ENCODE results near the gene RAET1E. TPM values are rescaled to one million over a fixed set of nuclear protein-coding genes. Genes with fewer than 3 reads are reported as not detected.
A peak's percentile ranks its signal among the peaks of the same experiment; 100 is the strongest.
"Not testable (repeated sequence)": the region's sequence is repeated elsewhere in the genome, so short reads cannot be mapped to it uniquely, and the experiment has no call there.

The RAET1E gene
- total RNA-seq, 1 donor from 2014 or later: 1.0 TPM

GRCh38 chr6:149939356-149939648 is 41.4 kb upstream of the RAET1E start:
- Histone ChIP-seq H3K27ac (ENCODE audit: low read depth, low read length) (no peak overlapping the region), H3K9ac (ENCODE audit: low read depth in 1 of 3, low read length in 3 of 3) (no peak overlapping the region), H3K36me3 (ENCODE audit: control insufficient read depth in 3 of 3, insufficient read depth in 3 of 3, low read length in 3 of 3) (no peaks in the 10 kb centered on the region), H3K27me3 (ENCODE audit: control insufficient read depth in 3 of 3, insufficient read depth in 3 of 3, low read length in 3 of 3) (peaks cover 60 to 78% (median 62%) of the 10 kb centered on the region in 3 donors), H3K4me1 (ENCODE audit: control insufficient read depth in 3 of 3, insufficient read depth in 3 of 3, low read length in 3 of 3) (peaks cover 11 to 22% (median 15%) of the 10 kb centered on the region in 3 donors), H3K4me3 (ENCODE audit: low read length in 3 of 3) (no peak overlapping the region), H3K9me3 (ENCODE audit: control insufficient read depth in 3 of 3, low read length in 3 of 3) (no peaks in the 10 kb centered on the region)

GRCh38 chr6:149938571-149939355 is 40.9 kb upstream of the RAET1E start:
- H3K27ac ChIP-seq (ENCODE audit: low read depth, low read length): no peak overlapping the region
- no peaks in the 10 kb centered on the region for H3K9me3 ChIP-seq (ENCODE audit: control insufficient read depth in 3 of 3, low read length in 3 of 3)
- H3K36me3 ChIP-seq (ENCODE audit: control insufficient read depth in 3 of 3, insufficient read depth in 3 of 3, low read length in 3 of 3): no peaks in the 10 kb centered on the region
- H3K27me3 ChIP-seq (ENCODE audit: control insufficient read depth in 3 of 3, insufficient read depth in 3 of 3, low read length in 3 of 3): peaks cover 61 to 80% (median 66%) of the 10 kb centered on the region in 3 donors
- peak overlapping the region in 2 of 3 donors; percentile 62 to 64 for H3K9ac ChIP-seq (ENCODE audit: low read depth in 1 of 3, low read length in 3 of 3)
- H3K4me1 ChIP-seq (ENCODE audit: control insufficient read depth in 3 of 3, insufficient read depth in 3 of 3, low read length in 3 of 3): peaks cover 11 to 22% (median 15%) of the 10 kb centered on the region in 3 donors
- peak overlapping the region; percentile 46 to 75 (median 69) for H3K4me3 ChIP-seq (ENCODE audit: low read length in 3 of 3)

GRCh38 chr6:149938013-149938570 is 40.2 kb upstream of the RAET1E start:
- H3K9me3 ChIP-seq (ENCODE audit: control insufficient read depth in 3 of 3, low read length in 3 of 3); H3K27ac ChIP-seq (ENCODE audit: low read depth, low read length); H3K36me3 ChIP-seq (ENCODE audit: control insufficient read depth in 3 of 3, insufficient read depth in 3 of 3, low read length in 3 of 3): not testable (repeated sequence)
- H3K4me1 ChIP-seq (ENCODE audit: control insufficient read depth in 3 of 3, insufficient read depth in 3 of 3, low read length in 3 of 3): peaks cover 11 to 22% (median 15%) of the 10 kb centered on the region in 3 donors
- peak overlapping the region; percentile 46 to 75 (median 69) for H3K4me3 ChIP-seq (ENCODE audit: low read length in 3 of 3)
- H3K27me3 ChIP-seq (ENCODE audit: control insufficient read depth in 3 of 3, insufficient read depth in 3 of 3, low read length in 3 of 3): peaks cover 62 to 87% (median 73%) of the 10 kb centered on the region in 3 donors
- H3K9ac ChIP-seq (ENCODE audit: low read depth in 1 of 3, low read length in 3 of 3): peak overlapping the region in 1 of 3 donors; percentile 62

GRCh38 chr6:149936743-149937142 is 38.8 kb upstream of the RAET1E start:
- Histone ChIP-seq H3K9ac (ENCODE audit: low read depth in 1 of 3, low read length in 3 of 3) (no peak overlapping the region), H3K27ac (ENCODE audit: low read depth, low read length) (no peak overlapping the region), H3K27me3 (ENCODE audit: control insufficient read depth in 3 of 3, insufficient read depth in 3 of 3, low read length in 3 of 3) (peaks cover 64 to 80% (median 72%) of the 10 kb centered on the region in 3 donors), H3K36me3 (ENCODE audit: control insufficient read depth in 3 of 3, insufficient read depth in 3 of 3, low read length in 3 of 3) (no peaks in the 10 kb centered on the region), H3K4me3 (ENCODE audit: low read length in 3 of 3) (no peak overlapping the region), H3K4me1 (ENCODE audit: control insufficient read depth in 3 of 3, insufficient read depth in 3 of 3, low read length in 3 of 3) (peaks cover 11 to 14% (median 12%) of the 10 kb centered on the region in 3 donors), H3K9me3 (ENCODE audit: control insufficient read depth in 3 of 3, low read length in 3 of 3) (no peaks in the 10 kb centered on the region)

- H3K9ac ChIP-seq (ENCODE audit: low read depth in 1 of 3, low read length in 3 of 3): no peak overlapping the region
- H3K4me1 ChIP-seq (ENCODE audit: control insufficient read depth in 3 of 3, insufficient read depth in 3 of 3, low read length in 3 of 3): peaks cover 11 to 14% (median 13%) of the 10 kb centered on the region in 3 donors
- peaks cover 62 to 75% (median 69%) of the 10 kb centered on the region in 3 donors for H3K27me3 ChIP-seq (ENCODE audit: control insufficient read depth in 3 of 3, insufficient read depth in 3 of 3, low read length in 3 of 3)
- H3K36me3 ChIP-seq (ENCODE audit: control insufficient read depth in 3 of 3, insufficient read depth in 3 of 3, low read length in 3 of 3): no peaks in the 10 kb centered on the region
- no peak overlapping the region for H3K27ac ChIP-seq (ENCODE audit: low read depth, low read length)
- H3K4me3 ChIP-seq (ENCODE audit: low read length in 3 of 3): no peak overlapping the region
- no peaks in the 10 kb centered on the region for H3K9me3 ChIP-seq (ENCODE audit: control insufficient read depth in 3 of 3, low read length in 3 of 3)
These were observed 37.8 kb upstream of the RAET1E start for GRCh38 chr6:149935668-149936067.

GRCh38 chr6:149935246-149935645 is 37.3 kb upstream of the RAET1E start:
- no peak overlapping the region for H3K9ac ChIP-seq (ENCODE audit: low read depth in 1 of 3, low read length in 3 of 3)
- H3K36me3 ChIP-seq (ENCODE audit: control insufficient read depth in 3 of 3, insufficient read depth in 3 of 3, low read length in 3 of 3): no peaks in the 10 kb centered on the region
- peaks cover 11 to 14% (median 13%) of the 10 kb centered on the region in 3 donors for H3K4me1 ChIP-seq (ENCODE audit: control insufficient read depth in 3 of 3, insufficient read depth in 3 of 3, low read length in 3 of 3)
- no peak overlapping the region for H3K27ac ChIP-seq (ENCODE audit: low read depth, low read length)
- H3K4me3 ChIP-seq (ENCODE audit: low read length in 3 of 3): no peak overlapping the region
- H3K27me3 ChIP-seq (ENCODE audit: control insufficient read depth in 3 of 3, insufficient read depth in 3 of 3, low read length in 3 of 3): peaks cover 57 to 74% (median 68%) of the 10 kb centered on the region in 3 donors
- no peaks in the 10 kb centered on the region for H3K9me3 ChIP-seq (ENCODE audit: control insufficient read depth in 3 of 3, low read length in 3 of 3)

GRCh38 chr6:149934249-149935156 is 36.6 kb upstream of the RAET1E start:
- H3K27ac ChIP-seq (ENCODE audit: low read depth, low read length): no peak overlapping the region
- peaks cover 11 to 14% (median 13%) of the 10 kb centered on the region in 3 donors for H3K4me1 ChIP-seq (ENCODE audit: control insufficient read depth in 3 of 3, insufficient read depth in 3 of 3, low read length in 3 of 3)
- H3K9ac ChIP-seq (ENCODE audit: low read depth in 1 of 3, low read length in 3 of 3): no peak overlapping the region
- H3K4me3 ChIP-seq (ENCODE audit: low read length in 3 of 3): no peak overlapping the region
- no peaks in the 10 kb centered on the region for H3K9me3 ChIP-seq (ENCODE audit: control insufficient read depth in 3 of 3, low read length in 3 of 3)
- peaks cover 50 to 70% (median 64%) of the 10 kb centered on the region in 3 donors for H3K27me3 ChIP-seq (ENCODE audit: control insufficient read depth in 3 of 3, insufficient read depth in 3 of 3, low read length in 3 of 3)
- no peaks in the 10 kb centered on the region for H3K36me3 ChIP-seq (ENCODE audit: control insufficient read depth in 3 of 3, insufficient read depth in 3 of 3, low read length in 3 of 3)

GRCh38 chr6:149933461-149933860 is 35.5 kb upstream of the RAET1E start:
- Histone ChIP-seq H3K4me1 (ENCODE audit: control insufficient read depth in 3 of 3, insufficient read depth in 3 of 3, low read length in 3 of 3) (peaks cover 4 to 6% (median 5%) of the 10 kb centered on the region in 3 donors), H3K36me3 (ENCODE audit: control insufficient read depth in 3 of 3, insufficient read depth in 3 of 3, low read length in 3 of 3) (no peaks in the 10 kb centered on the region), H3K4me3 (ENCODE audit: low read length in 3 of 3) (no peak overlapping the region), H3K9ac (ENCODE audit: low read depth in 1 of 3, low read length in 3 of 3) (no peak overlapping the region), H3K9me3 (ENCODE audit: control insufficient read depth in 3 of 3, low read length in 3 of 3) (no peaks in the 10 kb centered on the region), H3K27me3 (ENCODE audit: control insufficient read depth in 3 of 3, insufficient read depth in 3 of 3, low read length in 3 of 3) (peaks cover 46 to 67% (median 60%) of the 10 kb centered on the region in 3 donors), H3K27ac (ENCODE audit: low read depth, low read length) (no peak overlapping the region)

GRCh38 chr6:149933036-149933435 is 35.1 kb upstream of the RAET1E start:
- peaks cover 42 to 62% (median 56%) of the 10 kb centered on the region in 3 donors for H3K27me3 ChIP-seq (ENCODE audit: control insufficient read depth in 3 of 3, insufficient read depth in 3 of 3, low read length in 3 of 3)

More at GRCh38 chr6:149933036-149933435, 35.1 kb upstream of the RAET1E start:
- Histone ChIP-seq H3K4me1 (ENCODE audit: control insufficient read depth in 3 of 3, insufficient read depth in 3 of 3, low read length in 3 of 3) (peaks cover 0 to 2% (median under 1%) of the 10 kb centered on the region in 3 donors), H3K9me3 (ENCODE audit: control insufficient read depth in 3 of 3, low read length in 3 of 3) (no peaks in the 10 kb centered on the region), H3K36me3 (ENCODE audit: control insufficient read depth in 3 of 3, insufficient read depth in 3 of 3, low read length in 3 of 3) (no peaks in the 10 kb centered on the region), H3K9ac (ENCODE audit: low read depth in 1 of 3, low read length in 3 of 3) (no peak overlapping the region), H3K27ac (ENCODE audit: low read depth, low read length) (no peak overlapping the region), H3K4me3 (ENCODE audit: low read length in 3 of 3) (no peak overlapping the region)

Measured in skeletal muscle tissue (tissue), 4 donors.